Thoracic aorta (tissue), 2 donors: ENCODE results near the gene SELENOI. TPM values are rescaled to one million over a fixed set of nuclear protein-coding genes. Genes with fewer than 3 reads are reported as not detected.

Experiments
- ATAC-seq: fragments of 150-250 bp; one replicate; pipeline ENCODE4 v1.8.0; 2017; ENCODE audit warnings: low read depth; ENCODE audit not compliant: insufficient number of reproducible peaks, low FRiP score
- DNase-seq: peaks from one replicate; pipeline ENCODE4 v3.0.0-alpha.2; 2020; ENCODE audit warnings: low spot score
- H3K27ac ChIP-seq, 2 donors: fragments of 200-600 bp; sonication (generic); 1 replicate in 1 of 2; 2 replicates in 1 of 2; pipeline ENCODE4 v1.5.1; 2016; ENCODE audit warnings: mild to moderate bottlenecking in 2 of 2, moderate library complexity in 2 of 2
- H3K27me3 ChIP-seq: fragments of 200-600 bp; sonication (generic); replicated peaks from 2 replicates; pipeline ENCODE4 v1.6.0; 2016; ENCODE audit warnings: mild to moderate bottlenecking; ENCODE audit not compliant: insufficient read depth
- H3K36me3 ChIP-seq: fragments of 200-600 bp; sonication (generic); one replicate; pipeline ENCODE4 v1.5.1; 2016
- H3K4me1 ChIP-seq, 2 donors: fragments of 200-600 bp; sonication (generic); 1 replicate in 1 of 2; 2 replicates in 1 of 2; pipeline versions ENCODE4 v1.5.1 to v1.6.0; 2016; ENCODE audit warnings: low read depth in 2 of 2, mild to moderate bottlenecking in 1 of 2; ENCODE audit not compliant: control insufficient read depth in 1 of 2
- H3K4me3 ChIP-seq: fragments of 200-600 bp; sonication (generic); 2 replicates; pipeline ENCODE4 v1.5.1; 2016; ENCODE audit warnings: mild to moderate bottlenecking
- H3K9me3 ChIP-seq: fragments of 200-600 bp; sonication (generic); 2 replicates; pipeline ENCODE4 v1.5.1; 2016
- CTCF ChIP-seq: fragments of 200-600 bp; sonication (generic); IDR thresholded peaks from one replicate; pipeline ENCODE4 v1.5.1; 2019; ENCODE audit warnings: antibody characterized with exemption
- total RNA-seq, 2 donors: library from RNA; depleted of rRNA; stranded (reverse); fragments of >200 nt; gene quantifications; one replicate each; pipeline versions ENCODE4 v1.1.0 to v1.2.3, GENCODE V29; 2016

The SELENOI gene
- total RNA-seq, 2 donors from 2014 or later: 7.0 to 11.8 TPM

GRCh38 chr2:26396734-26397298 is 50.9 kb downstream of the SELENOI start:
- Histone ChIP-seq H3K36me3 (no peaks in the 10 kb centered on the region), H3K27me3 (no peaks in the 10 kb centered on the region), H3K9me3 (no peaks in the 10 kb centered on the region), H3K27ac (no peak overlapping the region), H3K4me3 (no peak overlapping the region), H3K4me1 (peaks cover 14 to 21% of the 10 kb centered on the region in 2 donors)
- DNase-seq (no peak), ATAC-seq (no peak)
- TF ChIP-seq CTCF: no peak

GRCh38 chr2:26399771-26400376 is 53.9 kb downstream of the SELENOI start:
- no peaks in the 10 kb centered on the region for H3K9me3 ChIP-seq
- no peak overlapping the region for H3K4me3 ChIP-seq
- TF ChIP-seq CTCF: no peak
- ATAC-seq: no peak
- H3K27me3 ChIP-seq: no peaks in the 10 kb centered on the region
- no peaks in the 10 kb centered on the region for H3K36me3 ChIP-seq
- H3K27ac ChIP-seq: no peak overlapping the region
- H3K4me1 ChIP-seq: peaks cover 6 to 12% of the 10 kb centered on the region in 2 donors
- no peak for DNase-seq

GRCh38 chr2:26400723-26401122 is 54.8 kb downstream of the SELENOI start:
- peaks cover 0 to 6% of the 10 kb centered on the region in 2 donors for H3K4me1 ChIP-seq
- no peak overlapping the region for H3K4me3 ChIP-seq
- no peaks in the 10 kb centered on the region for H3K36me3 ChIP-seq
- DNase-seq (no peak), ATAC-seq (no peak)
- no peaks in the 10 kb centered on the region for H3K27me3 ChIP-seq
- no peak for TF ChIP-seq CTCF
- no peaks in the 10 kb centered on the region for H3K9me3 ChIP-seq
- H3K27ac ChIP-seq: no peak overlapping the region

- ATAC-seq: no peak
- no peaks in the 10 kb centered on the region for H3K9me3 ChIP-seq
- H3K4me3 ChIP-seq: peak within 1 kb of the TSS; percentile 50
- peak; percentile 16 for DNase-seq
- no peak for TF ChIP-seq CTCF
- no peaks in the 10 kb centered on the region for H3K27me3 ChIP-seq
- peaks cover 0 to 6% of the 10 kb centered on the region in 2 donors for H3K4me1 ChIP-seq
- no peak within 1 kb of the TSS for H3K27ac ChIP-seq
- no peaks in the 10 kb centered on the region for H3K36me3 ChIP-seq
Observed at GRCh38 chr2:26401739-26402541, 56.0 kb downstream of the SELENOI start, which contains the start of gene DRC1. Gene DRC1, plus strand, starts transcription at chr2:26401920. Its CDS starts 70 bp downstream, at chr2:26401990.

GRCh38 chr2:26407526-26407925 is 61.6 kb downstream of the SELENOI start:
- TF ChIP-seq CTCF: no peak
- ATAC-seq: no peak
- no peaks in the 10 kb centered on the region for H3K4me1 ChIP-seq

More at GRCh38 chr2:26407526-26407925, 61.6 kb downstream of the SELENOI start:
- Histone ChIP-seq H3K27me3 (no peaks in the 10 kb centered on the region), H3K4me3 (no peak overlapping the region), H3K36me3 (no peaks in the 10 kb centered on the region), H3K27ac (no peak overlapping the region), H3K9me3 (no peaks in the 10 kb centered on the region)
- no peak for DNase-seq
